Measurements from ENCODE around the gene PGK1.
"Not testable (repeated sequence)": the region's sequence is repeated elsewhere in the genome, so short reads cannot be mapped to it uniquely, and the experiment has no call there.

PGK1 gene

DNA sequence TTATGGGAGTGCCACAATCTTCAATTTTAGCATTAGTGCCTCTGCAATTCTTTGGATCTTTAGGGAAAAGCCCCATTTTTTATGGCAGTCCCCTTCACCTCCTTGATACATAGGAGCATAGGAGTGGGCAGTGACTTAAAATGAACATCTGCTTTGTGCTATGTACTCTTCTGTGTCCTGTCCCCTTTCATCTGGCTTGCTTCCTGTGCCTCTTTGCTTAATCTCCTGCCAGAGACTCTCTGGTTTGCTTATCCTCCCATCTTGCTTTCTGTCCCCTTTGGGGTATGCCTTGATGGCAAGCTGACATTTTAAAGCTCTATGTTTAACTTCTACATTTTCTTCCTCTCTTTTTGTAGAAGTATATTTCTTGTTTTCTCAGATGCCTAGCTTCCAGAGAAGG lies 12.3 kb downstream of the PGK1 start:
- DNase-seq (ENCODE audit: low read depth) = no peak

DNA sequence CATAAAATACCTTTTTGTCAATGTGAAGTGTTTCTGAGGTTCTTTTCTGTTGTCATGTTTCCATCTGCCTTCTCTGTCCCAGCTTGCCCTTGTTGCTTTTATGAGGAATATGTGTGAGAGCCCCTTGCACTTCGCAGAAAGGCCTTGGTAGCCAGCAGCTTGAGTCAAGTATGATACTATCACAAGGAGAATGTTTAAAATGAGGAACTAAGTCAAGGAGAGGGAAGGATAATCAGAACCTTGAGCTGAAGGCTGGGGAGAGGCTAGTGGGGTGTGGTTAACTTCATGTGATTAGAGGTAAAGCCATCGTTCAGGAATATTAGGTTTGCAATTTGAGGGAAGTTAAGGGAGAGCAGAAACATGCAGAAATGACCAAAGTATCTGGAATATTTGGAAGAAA lies 12.7 kb downstream of the PGK1 start:
- no peak for DNase-seq (ENCODE audit: low read depth)

DNA sequence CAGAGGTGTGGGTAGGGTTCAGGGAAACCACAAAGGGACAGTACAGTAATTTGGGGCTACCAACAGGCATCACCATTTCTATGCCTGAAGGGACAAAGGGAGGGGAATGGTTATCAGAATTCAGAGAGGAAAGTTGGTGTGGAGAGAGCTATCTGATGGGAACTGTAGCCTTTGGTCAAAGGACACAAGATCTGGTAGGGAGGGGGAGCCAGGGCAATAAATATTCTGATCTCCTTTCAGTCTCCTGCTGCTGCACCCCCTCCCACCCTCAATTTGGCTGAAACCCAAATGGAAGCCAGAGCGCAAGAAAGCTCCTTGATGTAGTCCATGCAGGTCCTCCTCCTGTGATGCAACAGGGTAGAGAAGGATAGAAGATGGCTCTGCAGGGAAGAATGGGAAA lies 14.6 kb downstream of the PGK1 start:
- no peak for DNase-seq (ENCODE audit: low read depth)

DNA sequence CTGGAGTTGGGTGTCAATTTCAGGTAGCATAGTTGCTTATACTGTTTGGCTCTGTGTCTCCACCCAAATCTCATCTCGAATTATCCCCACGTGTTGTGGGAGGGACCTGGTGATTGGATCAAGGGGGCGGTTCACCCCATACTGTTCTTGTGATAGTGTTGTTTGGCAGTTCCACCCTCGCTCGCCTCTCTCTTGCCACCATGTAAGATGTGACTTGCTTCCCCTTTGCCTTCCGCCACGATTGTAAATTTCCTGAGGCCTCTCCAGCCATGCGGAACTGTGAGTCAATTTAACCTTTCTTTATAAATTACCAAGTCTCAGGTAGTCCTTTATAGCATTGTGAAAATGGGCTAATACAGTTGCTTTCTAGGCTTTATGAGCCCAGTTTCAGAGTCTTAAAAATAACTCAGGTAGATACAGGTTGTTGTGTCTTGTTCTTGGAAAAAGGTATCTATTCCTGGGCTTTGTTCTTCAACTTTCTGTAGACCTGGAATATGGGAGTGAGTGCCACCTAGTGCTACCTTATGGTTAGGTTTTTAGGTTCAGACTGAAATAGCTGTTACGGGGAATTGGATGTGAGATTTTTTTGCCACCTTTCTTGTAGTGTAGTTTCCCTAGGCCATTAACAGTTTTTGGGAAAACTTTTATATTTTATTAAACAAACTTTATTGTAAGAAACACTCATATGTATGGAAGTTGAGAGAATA lies 15.6 kb downstream of the PGK1 start:
- no peak for DNase-seq (ENCODE audit: low read depth)

DNA sequence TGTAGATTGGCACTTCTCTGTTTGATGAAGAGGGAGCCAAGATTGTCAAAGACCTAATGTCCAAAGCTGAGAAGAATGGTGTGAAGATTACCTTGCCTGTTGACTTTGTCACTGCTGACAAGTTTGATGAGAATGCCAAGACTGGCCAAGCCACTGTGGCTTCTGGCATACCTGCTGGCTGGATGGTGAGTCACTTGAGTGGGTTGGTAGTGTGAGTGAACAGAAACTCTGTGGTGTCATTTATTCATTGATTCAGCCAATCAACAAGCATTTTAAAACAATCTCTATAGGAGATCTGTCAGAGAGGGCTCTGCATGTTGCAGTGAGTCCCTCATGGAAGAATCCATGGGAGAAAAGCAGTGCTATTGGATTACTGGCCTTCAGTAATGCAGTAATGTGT lies 19.1 kb downstream of the PGK1 start:
- no peak for DNase-seq (ENCODE audit: low read depth)

DNA sequence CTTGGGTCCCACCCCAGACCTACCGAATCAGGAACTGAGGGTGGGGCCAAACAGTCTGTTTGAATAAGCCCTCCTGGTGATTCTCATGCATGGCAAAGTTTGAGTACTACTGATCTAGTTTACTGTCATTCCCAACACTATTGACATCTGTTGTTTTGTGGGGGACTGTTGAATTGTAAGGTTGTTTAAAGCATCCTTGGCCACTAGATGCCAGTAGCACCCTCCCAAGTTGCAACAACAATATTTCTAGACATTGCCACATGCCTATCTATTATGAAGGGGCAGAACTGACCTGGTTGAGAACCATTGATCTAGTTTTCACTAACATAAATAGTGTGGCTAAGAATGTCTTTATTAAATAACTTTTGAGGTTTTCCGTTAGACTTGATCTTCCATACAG lies 20.3 kb downstream of the PGK1 start:
- no peak for DNase-seq (ENCODE audit: low read depth)

DNA sequence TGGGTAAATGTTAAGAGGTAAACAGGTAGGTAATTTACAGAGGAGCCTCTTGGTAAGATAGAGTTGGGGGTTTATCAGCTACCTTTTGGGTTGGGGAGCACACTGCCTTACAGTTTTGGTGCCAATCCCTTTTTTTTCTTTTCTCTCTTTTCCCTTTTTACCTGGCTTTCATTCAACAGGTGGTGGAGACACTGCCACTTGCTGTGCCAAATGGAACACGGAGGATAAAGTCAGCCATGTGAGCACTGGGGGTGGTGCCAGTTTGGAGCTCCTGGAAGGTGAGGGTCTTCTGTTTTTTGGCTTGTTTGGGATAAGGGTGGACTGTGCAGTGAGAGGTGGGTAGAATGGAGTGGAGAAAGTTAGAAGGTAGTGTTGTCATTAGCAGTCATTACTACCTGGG lies 21.1 kb downstream of the PGK1 start:
- no peak for DNase-seq (ENCODE audit: low read depth)

DNA sequence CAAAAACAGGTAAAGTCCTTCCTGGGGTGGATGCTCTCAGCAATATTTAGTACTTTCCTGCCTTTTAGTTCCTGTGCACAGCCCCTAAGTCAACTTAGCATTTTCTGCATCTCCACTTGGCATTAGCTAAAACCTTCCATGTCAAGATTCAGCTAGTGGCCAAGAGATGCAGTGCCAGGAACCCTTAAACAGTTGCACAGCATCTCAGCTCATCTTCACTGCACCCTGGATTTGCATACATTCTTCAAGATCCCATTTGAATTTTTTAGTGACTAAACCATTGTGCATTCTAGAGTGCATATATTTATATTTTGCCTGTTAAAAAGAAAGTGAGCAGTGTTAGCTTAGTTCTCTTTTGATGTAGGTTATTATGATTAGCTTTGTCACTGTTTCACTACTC lies 21.7 kb downstream of the PGK1 start:
- DNase-seq (ENCODE audit: low read depth) = not testable (repeated sequence)

DNA sequence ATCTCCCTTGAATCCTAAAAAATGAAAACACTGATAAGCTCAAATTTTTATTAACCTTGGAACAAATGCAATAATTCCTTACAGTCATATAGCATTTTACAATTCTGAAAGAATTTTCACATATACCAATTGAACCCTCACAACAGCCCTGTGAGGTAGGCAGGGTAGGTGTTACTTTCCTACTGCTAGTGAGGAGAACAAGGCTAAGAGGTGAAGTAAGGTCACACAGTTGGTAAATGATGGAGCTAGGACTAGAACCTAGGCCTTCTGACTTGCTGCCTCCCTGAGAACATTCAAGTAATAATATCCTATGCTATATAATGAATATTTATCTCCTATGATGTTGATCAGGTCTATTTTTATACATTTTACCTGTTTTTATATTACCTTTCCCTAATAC lies 25.7 kb downstream of the PGK1 start:
- DNase-seq (ENCODE audit: low read depth) = no peak

DNA sequence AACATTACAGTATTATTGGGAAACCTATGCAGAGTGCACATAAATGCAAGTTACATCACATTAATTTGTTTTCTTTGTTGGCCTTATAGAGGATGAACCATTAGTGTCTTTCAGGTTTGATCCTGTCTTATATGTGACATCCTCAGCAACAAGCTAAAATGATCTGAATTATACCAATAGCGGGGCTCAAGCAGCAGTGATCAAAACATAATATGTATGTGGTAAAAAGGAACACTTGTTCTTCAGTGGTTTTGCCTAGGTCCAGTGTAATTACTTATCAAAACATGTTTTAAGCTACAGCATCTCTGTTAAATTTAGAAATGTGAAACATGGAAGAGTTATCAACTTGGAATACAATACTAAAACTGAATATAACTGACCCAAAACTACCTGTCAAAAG lies 26.3 kb downstream of the PGK1 start:
- DNase-seq (ENCODE audit: low read depth) = no peak

DNA sequence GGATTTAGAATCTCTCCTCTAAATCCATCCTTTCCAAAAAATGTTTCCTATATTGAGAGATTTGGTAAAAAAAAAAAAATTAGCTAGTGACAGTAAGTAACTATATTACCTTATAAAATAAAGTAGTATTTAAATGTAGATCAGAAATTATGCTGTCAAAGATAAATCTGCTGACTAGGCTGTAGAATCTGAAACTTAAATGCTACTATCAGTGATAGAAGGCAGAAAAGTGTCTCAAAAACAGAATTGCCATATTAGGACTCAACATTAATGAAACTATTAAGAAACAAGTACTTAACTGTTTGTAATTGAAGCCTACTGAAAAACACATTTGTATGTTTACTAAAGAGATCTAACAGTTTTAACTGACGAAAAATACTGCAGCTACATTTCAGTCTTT lies 27.1 kb downstream of the PGK1 start:
- DNase-seq (ENCODE audit: low read depth) = no peak

DNA sequence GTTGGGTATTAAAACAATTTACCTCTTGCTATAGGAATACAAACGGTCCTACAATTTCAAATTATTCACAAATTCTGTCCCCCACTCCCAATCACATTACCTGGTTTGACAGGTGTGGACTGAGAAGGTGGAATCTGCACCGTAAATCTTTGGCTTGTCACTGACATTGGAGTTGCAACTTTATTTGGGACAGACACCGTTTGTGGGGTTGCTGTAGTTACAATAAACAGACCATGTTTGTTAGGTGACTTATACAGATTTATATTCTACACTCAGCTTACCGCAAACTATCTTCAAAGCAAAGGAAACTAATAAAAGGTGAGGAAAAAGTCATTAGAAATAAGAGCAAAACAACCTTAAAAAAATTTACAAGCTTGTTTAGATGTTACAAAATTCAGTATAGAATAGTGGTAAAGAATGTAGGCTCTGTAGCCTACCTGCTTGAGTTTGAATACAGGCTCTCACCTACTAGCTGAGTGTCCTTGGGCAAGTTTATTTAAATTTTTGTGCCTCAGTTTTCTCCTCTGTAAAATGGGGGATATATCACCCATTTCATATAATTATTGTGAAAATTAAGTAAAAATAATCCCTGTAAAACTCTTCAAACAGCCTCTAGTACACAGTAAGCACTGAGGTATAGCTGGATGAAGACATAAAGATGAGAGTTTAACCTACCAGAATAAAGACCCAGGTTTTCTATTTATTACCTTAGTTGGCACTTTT lies 29.4 kb downstream of the PGK1 start:
- no peak for DNase-seq (ENCODE audit: low read depth)

DNA sequence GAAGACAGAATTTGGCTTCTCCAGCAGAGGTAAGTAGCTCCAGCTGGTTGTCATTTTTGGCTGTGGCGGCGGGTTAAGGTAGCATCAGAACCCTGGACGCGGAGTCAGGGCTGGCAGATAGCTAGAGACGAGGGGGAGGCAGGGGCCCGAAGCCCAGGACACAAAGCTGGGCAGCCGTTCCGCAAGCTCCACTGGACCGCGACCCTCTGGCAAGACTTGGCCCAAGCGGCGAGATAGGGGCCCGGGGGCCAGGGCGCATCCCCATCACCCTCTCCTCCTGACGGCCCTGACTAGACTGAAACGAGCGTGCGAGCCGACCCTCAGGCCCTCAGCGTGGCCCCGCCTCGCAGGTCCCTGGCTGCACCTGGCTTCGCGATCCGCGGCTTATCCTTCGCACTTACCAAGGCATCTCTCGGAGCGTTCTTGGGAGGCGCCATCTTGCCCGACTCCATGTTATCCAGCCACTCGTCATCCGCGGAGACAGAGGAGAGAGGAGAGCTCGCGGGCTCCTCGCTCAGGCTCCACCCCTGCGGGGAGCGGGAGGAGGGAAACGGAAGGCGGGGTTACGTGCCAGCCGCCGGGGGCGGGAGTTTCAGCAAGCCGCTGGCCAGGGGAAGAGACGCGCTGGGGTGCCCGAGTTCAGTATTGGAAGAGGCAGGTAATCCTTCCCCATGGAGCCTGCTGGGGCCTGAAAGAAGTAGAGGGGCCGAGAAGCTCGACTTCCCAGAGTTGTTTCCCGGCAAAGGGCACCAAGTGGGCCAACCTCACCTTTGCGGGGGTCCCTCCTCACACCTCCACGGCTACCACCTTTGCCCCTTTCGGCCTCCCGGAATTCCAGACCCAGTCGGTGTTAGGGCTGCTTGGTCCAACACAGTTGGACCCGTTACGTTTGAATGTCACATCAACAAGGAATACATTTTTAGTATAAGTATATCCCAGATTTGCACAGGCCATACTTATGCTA lies 35.4 kb downstream of the PGK1 start, which contains the start of gene TAF9B:
Gene TAF9B (minus strand): TSS at position 491 of the 964 bp plus-strand sequence. CDS start 39 bp downstream, at position 452.
- peak; percentile 52 for DNase-seq (ENCODE audit: low read depth)

DNA sequence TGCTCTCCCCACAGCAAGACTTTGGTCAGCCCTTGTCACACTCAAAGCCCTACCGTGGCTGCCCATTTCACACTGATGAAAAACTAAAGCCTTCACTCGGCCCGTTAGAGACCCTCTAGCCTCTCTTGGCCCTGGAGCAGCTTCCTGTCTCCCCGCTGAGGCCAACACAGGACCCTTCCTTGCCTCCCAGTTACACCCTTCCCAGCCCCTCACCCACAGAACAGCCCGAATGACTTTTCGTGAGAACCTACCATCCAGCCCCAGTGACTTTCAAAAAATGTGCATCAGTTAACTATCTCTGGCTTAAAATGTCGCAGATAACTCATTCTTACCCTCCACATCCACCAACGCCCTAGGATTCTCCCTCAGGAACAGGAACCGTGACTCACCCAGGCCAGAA lies 36.2 kb downstream of the PGK1 start:
- DNase-seq (ENCODE audit: low read depth) = no peak

DNA sequence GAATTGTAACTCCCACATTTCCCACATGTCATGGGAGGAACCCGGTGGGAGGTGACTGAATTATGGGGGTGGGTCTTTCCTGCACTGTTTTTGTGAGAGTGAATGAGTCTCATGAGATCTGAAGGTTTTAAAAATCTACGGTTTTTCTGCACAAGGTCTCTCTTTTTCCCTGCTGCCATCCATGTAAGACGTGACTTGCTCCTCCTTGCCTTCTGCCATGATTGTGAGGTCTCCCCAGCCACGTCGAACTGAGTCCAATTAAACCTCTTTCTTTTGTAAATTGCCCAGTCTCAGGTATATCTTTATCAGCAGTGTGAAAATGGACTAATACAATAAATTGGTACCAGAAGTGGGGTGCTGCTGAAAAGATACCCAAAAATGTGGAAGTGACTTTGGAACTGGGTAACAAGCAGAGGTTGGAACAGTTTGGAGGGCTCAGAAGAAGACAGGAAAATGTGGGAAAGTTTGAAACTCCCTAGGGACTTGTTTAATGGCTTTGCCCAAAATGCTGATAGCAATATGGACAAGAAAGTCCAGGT lies 43.0 kb downstream of the PGK1 start:
- DNase-seq (ENCODE audit: low read depth) = not testable (repeated sequence)

DNA sequence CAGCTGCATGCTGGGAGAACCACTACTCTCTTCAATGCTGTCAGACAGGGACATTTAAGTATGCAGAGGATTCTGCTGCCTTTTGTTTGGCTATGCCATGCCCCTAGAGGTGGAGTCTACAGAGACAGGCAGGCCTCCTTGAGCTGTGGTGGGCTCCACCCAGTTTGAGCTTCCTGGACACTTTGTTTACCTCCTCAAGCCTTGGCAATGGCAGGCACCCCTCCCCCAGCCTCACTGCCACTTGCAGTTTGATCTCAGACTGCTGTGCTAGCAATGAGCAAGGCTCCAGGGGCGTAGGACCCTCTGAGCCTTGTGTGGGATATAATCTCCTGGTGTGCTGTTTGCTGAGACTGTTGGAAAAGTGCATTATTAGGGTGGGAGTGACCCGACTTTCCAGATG lies 53.3 kb downstream of the PGK1 start:
- DNase-seq (ENCODE audit: low read depth) = not testable (repeated sequence)

DNA sequence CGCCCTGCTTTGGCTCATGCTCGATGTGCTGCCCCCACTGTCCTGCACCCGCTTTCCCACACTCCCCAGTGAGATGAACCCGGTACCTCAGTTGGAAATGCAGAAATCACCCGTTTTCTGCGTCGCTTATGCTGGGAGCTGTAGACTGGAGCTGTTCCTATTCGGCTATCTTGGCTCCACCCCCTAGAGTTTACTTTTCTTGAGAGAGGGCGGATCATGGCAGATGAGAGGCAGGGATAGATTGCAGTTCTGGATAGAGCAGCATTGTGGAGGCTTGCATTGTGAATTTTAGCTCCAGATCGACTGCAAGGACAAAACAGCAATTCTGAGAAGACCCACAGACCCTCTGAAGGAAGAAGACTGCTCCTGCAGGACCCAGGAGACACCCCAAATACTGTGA lies 53.8 kb downstream of the PGK1 start:
- not testable (repeated sequence) for DNase-seq (ENCODE audit: low read depth)

DNA sequence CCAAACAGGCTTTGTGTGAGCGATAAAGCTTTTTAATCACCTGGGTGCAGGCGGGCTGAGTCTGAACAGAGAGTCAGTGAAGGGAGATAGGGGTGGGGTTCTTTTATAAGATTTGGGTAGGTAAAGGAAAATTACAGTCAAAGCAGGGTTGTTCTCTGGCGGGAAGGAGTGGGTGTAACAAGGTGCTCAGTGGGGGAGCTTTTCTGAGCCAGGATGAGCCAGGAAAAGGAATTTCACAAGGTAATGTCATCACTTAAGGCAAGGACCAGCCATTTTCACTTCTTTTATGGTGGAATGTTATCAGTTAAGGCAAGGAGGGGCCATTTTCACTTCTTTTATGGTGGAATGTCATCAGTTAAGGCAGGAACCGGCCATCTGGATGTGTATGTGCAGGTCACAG lies 56.7 kb downstream of the PGK1 start:
- DNase-seq (ENCODE audit: low read depth) = not testable (repeated sequence)

DNA sequence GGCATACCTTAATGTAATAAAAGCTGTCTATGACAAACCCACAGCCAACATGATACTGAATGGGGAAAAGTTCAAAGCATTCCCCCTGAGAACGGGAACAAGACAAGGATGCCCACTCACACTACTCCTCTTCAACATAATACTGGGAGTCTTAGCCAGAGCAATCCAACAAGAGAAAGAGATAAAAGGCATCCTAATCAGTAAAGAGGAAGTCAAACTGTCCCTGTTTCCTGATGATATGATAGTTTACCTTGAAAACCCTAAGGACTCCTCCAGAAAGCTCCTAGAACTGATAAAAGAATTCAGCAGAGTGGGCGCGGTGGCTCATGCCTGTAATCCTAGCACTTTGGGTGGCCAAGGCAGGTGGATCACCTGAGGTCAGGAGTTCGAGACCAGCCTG lies 59.1 kb downstream of the PGK1 start:
- DNase-seq (ENCODE audit: low read depth) = not testable (repeated sequence)

DNA sequence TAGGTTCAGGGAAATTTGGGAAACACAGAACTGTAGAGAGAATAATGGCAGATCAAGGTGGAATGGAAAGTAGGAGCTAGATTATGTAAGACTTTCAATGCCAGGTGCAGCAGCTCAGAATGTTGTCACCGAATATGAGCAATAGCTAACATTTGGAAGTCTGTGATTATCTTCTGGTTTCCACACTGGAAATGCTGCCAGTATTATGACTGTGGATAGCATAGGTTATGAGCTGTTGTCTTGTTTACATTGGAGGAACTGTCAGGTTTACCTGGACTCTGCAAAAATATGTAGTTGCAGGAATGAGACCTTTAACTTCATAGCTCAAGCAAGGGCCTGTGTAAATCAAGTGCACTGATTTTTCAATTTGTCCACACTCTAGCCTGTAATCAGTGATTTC lies 61.4 kb downstream of the PGK1 start:
- DNase-seq (ENCODE audit: low read depth) = no peak

DNA sequence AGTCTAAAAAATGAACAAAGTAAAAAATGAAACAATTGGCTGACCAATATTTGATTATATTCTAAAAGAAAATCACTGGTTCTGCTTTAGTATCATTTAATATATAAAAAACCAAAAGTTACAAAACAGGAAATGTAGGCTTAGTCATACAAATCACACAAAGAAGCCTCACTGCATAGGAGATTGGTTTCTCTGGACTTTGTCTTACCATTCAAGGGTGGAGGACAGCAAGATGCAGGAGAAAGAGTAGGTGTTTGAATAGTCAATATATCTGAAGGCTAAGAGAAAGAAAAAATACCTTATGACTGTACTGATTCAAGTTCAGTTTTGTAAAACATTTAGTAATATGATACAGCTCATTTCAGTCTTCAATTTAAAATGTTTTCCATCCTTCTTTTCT lies 64.0 kb downstream of the PGK1 start:
- DNase-seq (ENCODE audit: low read depth) = no peak
